ENCODE data around the gene MRPL57.
"Not testable (repeated sequence)": the region's sequence is repeated elsewhere in the genome, so short reads cannot be mapped to it uniquely, and the experiment has no call there.

The MRPL57 gene

GRCh38 chr13:21149568-21149967 is 26.9 kb upstream of the MRPL57 start:
- H3K9me3 ChIP-seq (ENCODE audit: low read length), result no peaks in the 10 kb centered on the region
- no peak overlapping the region for H3K4me3 ChIP-seq (ENCODE audit: low read depth in 1 of 2, low read length in 2 of 2)
- no peak overlapping the region for H3K9ac ChIP-seq (ENCODE audit: low read length)
- no peaks in the 10 kb centered on the region for H3K27me3 ChIP-seq (ENCODE audit: control insufficient read depth in 1 of 2, insufficient read depth in 2 of 2, low read length in 2 of 2)
- peaks cover 27% of the 10 kb centered on the region for H3K36me3 ChIP-seq (ENCODE audit: insufficient read depth, low read length)
- no peaks in the 10 kb centered on the region for H3K4me1 ChIP-seq (ENCODE audit: insufficient read depth, low read length)
- no peak overlapping the region for H3K27ac ChIP-seq (ENCODE audit: low read depth, low read length)

- Histone ChIP-seq H3K4me3 (ENCODE audit: low read depth in 1 of 2, low read length in 2 of 2) (no peak overlapping the region), H3K36me3 (ENCODE audit: insufficient read depth, low read length) (peaks cover 27% of the 10 kb centered on the region), H3K9ac (ENCODE audit: low read length) (no peak overlapping the region), H3K27ac (ENCODE audit: low read depth, low read length) (no peak overlapping the region), H3K4me1 (ENCODE audit: insufficient read depth, low read length) (no peaks in the 10 kb centered on the region), H3K9me3 (ENCODE audit: low read length) (no peaks in the 10 kb centered on the region), H3K27me3 (ENCODE audit: control insufficient read depth in 1 of 2, insufficient read depth in 2 of 2, low read length in 2 of 2) (no peaks in the 10 kb centered on the region)
These were observed 26.4 kb upstream of the MRPL57 start for GRCh38 chr13:21150013-21150412.

- Histone ChIP-seq H3K4me1 (ENCODE audit: insufficient read depth, low read length) (no peaks in the 10 kb centered on the region), H3K27me3 (ENCODE audit: control insufficient read depth in 1 of 2, insufficient read depth in 2 of 2, low read length in 2 of 2) (no peaks in the 10 kb centered on the region)
These were observed 24.1 kb upstream of the MRPL57 start for GRCh38 chr13:21152251-21152899.

GRCh38 chr13:21164631-21165030 is 11.8 kb upstream of the MRPL57 start:
- Histone ChIP-seq H3K4me1 (ENCODE audit: insufficient read depth, low read length) (no peaks in the 10 kb centered on the region), H3K27ac (ENCODE audit: low read depth, low read length) (no peak overlapping the region), H3K9ac (ENCODE audit: low read length) (no peak overlapping the region), H3K9me3 (ENCODE audit: low read length) (no peaks in the 10 kb centered on the region), H3K27me3 (ENCODE audit: control insufficient read depth in 1 of 2, insufficient read depth in 2 of 2, low read length in 2 of 2) (no peaks in the 10 kb centered on the region), H3K36me3 (ENCODE audit: insufficient read depth, low read length) (no peaks in the 10 kb centered on the region), H3K4me3 (ENCODE audit: low read depth in 1 of 2, low read length in 2 of 2) (no peak overlapping the region)

More at GRCh38 chr13:21152251-21152899, 24.1 kb upstream of the MRPL57 start:
- Histone ChIP-seq H3K27ac (ENCODE audit: low read depth, low read length) (no peak overlapping the region), H3K9me3 (ENCODE audit: low read length) (no peaks in the 10 kb centered on the region), H3K36me3 (ENCODE audit: insufficient read depth, low read length) (peaks cover 13% of the 10 kb centered on the region), H3K9ac (ENCODE audit: low read length) (no peak overlapping the region), H3K4me3 (ENCODE audit: low read depth in 1 of 2, low read length in 2 of 2) (no peak overlapping the region)

GRCh38 chr13:21165606-21166005 is 10.9 kb upstream of the MRPL57 start:
- not testable (repeated sequence) for H3K36me3 ChIP-seq (ENCODE audit: insufficient read depth, low read length); H3K9ac ChIP-seq (ENCODE audit: low read length); H3K27me3 ChIP-seq (ENCODE audit: control insufficient read depth in 1 of 2, insufficient read depth in 2 of 2, low read length in 2 of 2); H3K27ac ChIP-seq (ENCODE audit: low read depth, low read length); H3K4me1 ChIP-seq (ENCODE audit: insufficient read depth, low read length); H3K9me3 ChIP-seq (ENCODE audit: low read length); H3K4me3 ChIP-seq (ENCODE audit: low read depth in 1 of 2, low read length in 2 of 2)

- no peaks in the 10 kb centered on the region for H3K27me3 ChIP-seq (ENCODE audit: control insufficient read depth in 1 of 2, insufficient read depth in 2 of 2, low read length in 2 of 2)
- peaks cover 5% of the 10 kb centered on the region for H3K4me1 ChIP-seq (ENCODE audit: insufficient read depth, low read length)
- no peaks in the 10 kb centered on the region for H3K36me3 ChIP-seq (ENCODE audit: insufficient read depth, low read length)
- H3K27ac ChIP-seq (ENCODE audit: low read depth, low read length), result no peak overlapping the region
- no peak overlapping the region for H3K9ac ChIP-seq (ENCODE audit: low read length)
- no peaks in the 10 kb centered on the region for H3K9me3 ChIP-seq (ENCODE audit: low read length)
- no peak overlapping the region for H3K4me3 ChIP-seq (ENCODE audit: low read depth in 1 of 2, low read length in 2 of 2)
These were observed 5.0 kb upstream of the MRPL57 start for GRCh38 chr13:21171420-21171819.

- not testable (repeated sequence) for H3K9me3 ChIP-seq (ENCODE audit: low read length); H3K9ac ChIP-seq (ENCODE audit: low read length); H3K27me3 ChIP-seq (ENCODE audit: control insufficient read depth in 1 of 2, insufficient read depth in 2 of 2, low read length in 2 of 2); H3K27ac ChIP-seq (ENCODE audit: low read depth, low read length); H3K4me3 ChIP-seq (ENCODE audit: low read depth in 1 of 2, low read length in 2 of 2); H3K36me3 ChIP-seq (ENCODE audit: insufficient read depth, low read length)
- peaks cover 16% of the 10 kb centered on the region for H3K4me1 ChIP-seq (ENCODE audit: insufficient read depth, low read length)
These were observed 2.7 kb upstream of the MRPL57 start for GRCh38 chr13:21173767-21174166.

- Histone ChIP-seq H3K4me3 (ENCODE audit: low read depth in 1 of 2, low read length in 2 of 2) (peak overlapping the region; percentile 89 to 91), H3K4me1 (ENCODE audit: insufficient read depth, low read length) (peaks cover 16% of the 10 kb centered on the region), H3K9me3 (ENCODE audit: low read length) (no peaks in the 10 kb centered on the region), H3K9ac (ENCODE audit: low read length) (no peak overlapping the region), H3K27ac (ENCODE audit: low read depth, low read length) (no peak overlapping the region), H3K27me3 (ENCODE audit: control insufficient read depth in 1 of 2, insufficient read depth in 2 of 2, low read length in 2 of 2) (no peaks in the 10 kb centered on the region), H3K36me3 (ENCODE audit: insufficient read depth, low read length) (no peaks in the 10 kb centered on the region)
These were observed 723 bp upstream of the MRPL57 start for GRCh38 chr13:21175656-21176214.

- H3K9me3 ChIP-seq (ENCODE audit: low read length), result no peaks in the 10 kb centered on the region
- peak overlapping the region; percentile 90 for H3K27ac ChIP-seq (ENCODE audit: low read depth, low read length)
- H3K4me1 ChIP-seq (ENCODE audit: insufficient read depth, low read length), result peaks cover 16% of the 10 kb centered on the region
- peak overlapping the region; percentile 89 to 91 for H3K4me3 ChIP-seq (ENCODE audit: low read depth in 1 of 2, low read length in 2 of 2)
- peak overlapping the region; percentile 78 for H3K9ac ChIP-seq (ENCODE audit: low read length)
- no peaks in the 10 kb centered on the region for H3K27me3 ChIP-seq (ENCODE audit: control insufficient read depth in 1 of 2, insufficient read depth in 2 of 2, low read length in 2 of 2)
- H3K36me3 ChIP-seq (ENCODE audit: insufficient read depth, low read length), result no peaks in the 10 kb centered on the region
These were observed 475 bp downstream of the MRPL57 start for GRCh38 chr13:21176982-21177284.

- peaks cover 12% of the 10 kb centered on the region for H3K4me1 ChIP-seq (ENCODE audit: insufficient read depth, low read length)
- H3K27ac ChIP-seq (ENCODE audit: low read depth, low read length), result no peak overlapping the region
- no peaks in the 10 kb centered on the region for H3K9me3 ChIP-seq (ENCODE audit: low read length)
- H3K27me3 ChIP-seq (ENCODE audit: control insufficient read depth in 1 of 2, insufficient read depth in 2 of 2, low read length in 2 of 2), result no peaks in the 10 kb centered on the region
- no peaks in the 10 kb centered on the region for H3K36me3 ChIP-seq (ENCODE audit: insufficient read depth, low read length)
- no peak overlapping the region for H3K9ac ChIP-seq (ENCODE audit: low read length)
- no peak overlapping the region for H3K4me3 ChIP-seq (ENCODE audit: low read depth in 1 of 2, low read length in 2 of 2)
These were observed 5.2 kb downstream of the MRPL57 start for GRCh38 chr13:21181671-21182070.

- H3K4me3 ChIP-seq (ENCODE audit: low read depth in 1 of 2, low read length in 2 of 2); H3K27ac ChIP-seq (ENCODE audit: low read depth, low read length); H3K9me3 ChIP-seq (ENCODE audit: low read length); H3K4me1 ChIP-seq (ENCODE audit: insufficient read depth, low read length); H3K27me3 ChIP-seq (ENCODE audit: control insufficient read depth in 1 of 2, insufficient read depth in 2 of 2, low read length in 2 of 2); H3K36me3 ChIP-seq (ENCODE audit: insufficient read depth, low read length); H3K9ac ChIP-seq (ENCODE audit: low read length): not testable (repeated sequence)
These were observed 10.0 kb downstream of the MRPL57 start for GRCh38 chr13:21186410-21186809.

- not testable (repeated sequence) for H3K9me3 ChIP-seq (ENCODE audit: low read length); H3K27ac ChIP-seq (ENCODE audit: low read depth, low read length); H3K9ac ChIP-seq (ENCODE audit: low read length); H3K4me3 ChIP-seq (ENCODE audit: low read depth in 1 of 2, low read length in 2 of 2); H3K27me3 ChIP-seq (ENCODE audit: control insufficient read depth in 1 of 2, insufficient read depth in 2 of 2, low read length in 2 of 2); H3K36me3 ChIP-seq (ENCODE audit: insufficient read depth, low read length); H3K4me1 ChIP-seq (ENCODE audit: insufficient read depth, low read length)
These were observed 18.3 kb downstream of the MRPL57 start for GRCh38 chr13:21194756-21195155.
